ENCODE data around the gene GAS7.

GAS7 gene

DNA sequence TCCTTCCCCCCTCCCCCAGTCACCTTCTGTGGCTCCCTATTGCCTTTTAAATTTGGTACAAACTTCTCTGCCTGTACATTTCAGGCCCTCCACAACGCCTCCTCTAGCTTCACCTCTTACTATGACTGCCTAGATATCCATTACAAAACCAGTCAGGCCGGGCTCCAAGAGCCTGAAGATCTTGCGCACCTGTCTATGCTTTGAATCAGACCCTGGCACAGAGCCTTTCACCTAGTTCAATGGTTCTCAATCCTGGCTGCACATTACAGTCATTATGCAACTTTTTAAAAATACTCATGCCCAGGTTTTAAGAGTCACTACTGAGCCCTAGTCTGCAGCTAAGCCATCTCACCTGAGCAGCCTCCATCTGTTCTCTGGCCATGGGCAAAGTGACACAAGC is 1.6 kb upstream of the GAS7 start:
- DNase-seq, result no peak

- no peak for DNase-seq
Observed at GRCh38 chr17:10197721-10198508, 491 bp downstream of the GAS7 start.

DNA sequence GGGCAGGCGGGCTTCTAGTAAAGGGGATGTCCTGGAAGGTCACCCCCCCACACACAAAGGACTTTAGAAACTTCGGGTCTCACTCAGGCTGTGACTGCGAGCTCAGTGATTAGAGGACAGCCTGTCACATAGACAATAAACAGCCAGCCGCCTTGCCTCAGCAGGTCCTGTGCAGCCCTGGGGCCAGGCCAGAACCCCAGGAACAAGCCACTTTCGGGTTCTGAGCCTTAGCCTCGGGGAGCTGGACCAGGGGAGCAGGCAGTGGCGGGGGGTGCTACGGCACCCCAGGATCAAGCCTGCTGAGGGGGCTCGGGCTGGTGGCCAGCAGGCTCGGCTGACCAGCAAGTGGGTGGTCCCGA is 1.1 kb downstream of the GAS7 start:
- no peak for DNase-seq

DNA sequence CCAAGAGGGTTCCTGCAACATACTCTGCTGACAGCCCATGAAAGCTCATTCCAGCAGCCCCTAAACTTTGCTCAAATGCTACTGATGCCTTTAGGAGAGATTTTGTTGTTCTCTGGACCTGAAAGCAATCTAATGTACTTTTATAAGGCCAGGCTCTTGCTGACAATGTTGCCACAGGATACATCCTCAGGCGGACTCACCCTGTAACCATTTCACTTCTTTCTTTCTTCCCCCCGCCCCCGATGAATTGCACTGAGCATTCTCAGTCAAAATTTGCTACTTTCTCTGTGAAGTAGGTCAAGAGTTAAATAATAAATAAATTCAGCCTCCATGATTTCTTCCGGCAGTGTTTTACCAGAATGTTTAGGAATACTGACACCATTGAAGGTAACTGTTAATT is 1.5 kb downstream of the GAS7 start:
- DNase-seq, result no peak

DNA sequence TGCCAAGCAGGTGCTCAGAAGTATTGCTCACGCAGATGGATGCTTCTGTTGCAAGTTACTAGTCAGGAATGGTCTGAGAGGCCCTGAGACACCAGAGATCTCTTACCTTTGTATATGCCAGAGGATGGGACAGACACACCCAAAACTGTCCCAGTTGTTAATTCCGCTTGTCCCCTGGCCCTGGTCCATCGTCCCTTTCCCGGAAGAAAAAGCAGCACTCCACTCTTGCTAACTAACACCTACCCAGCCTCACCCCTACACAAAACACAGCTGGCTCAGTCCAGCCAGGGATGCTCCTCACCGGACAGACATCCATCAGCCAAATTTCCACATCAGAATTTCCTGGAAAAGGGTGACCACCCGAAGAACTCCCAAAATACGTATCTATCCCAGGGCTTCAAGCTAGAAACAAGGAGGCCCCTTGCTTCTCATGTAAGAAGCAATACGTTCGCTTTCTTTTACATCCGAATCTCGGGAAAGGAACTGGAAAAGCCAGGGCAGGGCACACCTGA is 2.0 kb downstream of the GAS7 start:
- no peak for DNase-seq

DNA sequence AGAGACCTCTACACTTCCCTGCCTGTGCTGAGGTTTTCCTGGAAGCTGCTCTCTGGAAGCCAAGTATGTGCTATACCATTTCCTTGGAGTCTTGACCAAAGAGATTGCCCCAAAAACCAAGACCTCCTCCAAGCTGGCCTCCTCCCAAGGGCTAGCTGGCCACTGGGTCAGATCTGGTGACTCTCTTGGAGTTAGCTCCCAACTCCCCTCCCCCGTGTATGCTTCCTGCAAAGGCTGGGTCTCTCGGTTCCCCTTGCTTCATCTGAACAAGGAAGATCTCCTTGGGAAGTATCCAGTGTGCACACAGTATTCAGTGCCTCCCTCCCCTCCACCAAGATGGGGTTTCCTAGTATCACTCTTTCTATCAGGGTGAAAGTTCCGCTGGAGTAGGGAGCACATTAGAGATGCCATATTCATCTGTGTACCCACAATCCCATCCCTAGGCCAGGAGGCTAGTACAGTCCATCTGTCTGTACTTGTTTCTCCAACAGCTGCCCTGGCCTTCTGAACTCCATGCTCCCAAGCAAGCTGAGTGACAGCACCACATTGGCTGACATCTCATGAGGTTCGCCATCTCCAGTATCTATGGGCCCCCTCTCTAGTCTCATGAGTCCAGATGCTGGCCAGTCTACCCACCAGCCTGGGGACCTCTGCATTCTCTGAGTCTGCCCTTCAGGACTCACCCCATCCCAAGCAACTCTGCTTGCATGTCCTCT is 3.2 kb downstream of the GAS7 start:
- DNase-seq, result no peak

DNA sequence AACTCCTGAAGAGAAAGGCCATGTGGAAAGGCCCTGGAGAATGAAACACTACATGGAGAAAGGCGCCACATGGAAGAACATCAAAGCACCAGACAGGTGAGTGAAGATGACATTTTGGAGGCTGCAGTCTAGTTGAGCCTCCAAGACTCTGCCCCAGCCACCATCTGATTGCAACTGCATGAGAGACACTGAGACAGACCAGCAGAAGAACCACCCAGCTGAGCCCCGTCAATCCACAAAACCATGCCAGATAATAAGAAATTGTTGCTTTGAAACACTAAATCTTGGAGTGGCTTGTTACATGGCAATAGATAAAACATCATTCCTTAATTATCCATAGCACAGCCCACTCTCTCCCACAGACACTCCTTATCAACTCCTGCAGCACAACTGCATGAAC is 4.8 kb downstream of the GAS7 start:
- DNase-seq, result no peak

DNA sequence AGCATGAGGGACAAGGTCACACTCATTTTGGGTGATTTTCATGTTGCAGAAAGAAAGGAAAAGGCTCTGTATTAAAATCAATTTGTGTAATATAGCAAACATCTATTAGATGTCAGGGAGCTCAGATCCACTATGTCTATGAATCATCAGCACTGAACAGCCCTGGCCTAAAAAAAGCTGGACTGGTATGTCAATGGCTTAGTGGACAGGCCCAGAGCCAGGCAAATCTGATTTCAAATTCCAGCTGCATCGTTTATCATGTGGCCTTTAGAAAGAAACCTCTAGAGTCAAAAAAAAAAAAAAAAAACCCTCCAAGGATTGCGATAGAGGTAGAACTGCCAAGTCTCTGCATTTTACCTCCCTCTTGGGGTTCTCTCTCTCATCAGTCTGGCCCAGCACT is 5.4 kb downstream of the GAS7 start:
- no peak for DNase-seq

DNA sequence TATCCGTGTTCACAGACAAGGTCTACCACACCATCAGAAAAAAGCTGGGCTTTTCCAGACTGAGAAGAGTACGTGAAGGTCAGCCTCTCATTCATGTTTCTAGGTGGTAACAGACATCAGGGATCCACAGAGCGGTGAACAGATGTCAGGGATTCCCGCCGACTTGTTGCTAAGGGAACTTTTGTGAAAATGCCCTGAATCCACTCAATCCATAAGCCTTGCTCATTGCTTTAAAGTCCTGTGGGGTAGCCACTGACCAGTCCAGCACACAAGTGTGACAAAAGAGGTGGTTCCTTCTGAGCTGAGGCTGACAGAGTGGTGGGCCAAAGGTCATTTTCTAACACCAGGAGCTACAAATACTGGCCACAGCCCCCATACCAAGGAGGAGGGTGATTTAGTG is 5.9 kb downstream of the GAS7 start:
- no peak for DNase-seq

GRCh38 chr17:10187456-10187855 is 10.9 kb downstream of the GAS7 start:
- no peak for DNase-seq

GRCh38 chr17:10186771-10187410 is 11.5 kb downstream of the GAS7 start:
- no peak for DNase-seq

- DNase-seq, result no peak
Observed at GRCh38 chr17:10183931-10184930, 14.2 kb downstream of the GAS7 start.

- no peak for DNase-seq
Observed at GRCh38 chr17:10182785-10183184, 15.6 kb downstream of the GAS7 start.

- DNase-seq, result no peak
Observed at GRCh38 chr17:10178506-10178991, 19.9 kb downstream of the GAS7 start.

GRCh38 chr17:10177913-10178505 is 20.4 kb downstream of the GAS7 start:
- no peak for DNase-seq

GRCh38 chr17:10177131-10177912 is 21.1 kb downstream of the GAS7 start:
- DNase-seq, result no peak

DNA sequence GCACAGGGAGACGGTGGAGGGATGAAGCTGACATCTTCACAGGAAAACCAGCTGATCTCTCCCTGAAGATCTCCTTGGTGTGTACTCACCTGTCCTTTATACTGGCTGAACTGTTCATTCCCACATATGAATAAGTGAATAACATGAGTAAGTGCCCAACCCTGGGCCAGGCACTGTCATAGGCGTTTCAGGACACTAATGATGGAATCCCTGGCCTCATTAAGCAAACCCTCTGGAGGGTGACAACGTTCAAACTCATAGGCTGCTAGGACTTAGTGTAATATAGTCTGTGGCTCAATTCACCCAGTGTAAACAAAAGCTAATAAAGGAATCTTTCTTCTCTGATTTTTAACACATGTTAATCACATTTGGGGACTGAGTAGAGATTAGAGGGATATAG is 24.5 kb downstream of the GAS7 start:
- no peak for DNase-seq

- no peak for DNase-seq
Observed at GRCh38 chr17:10172778-10173177, 25.6 kb downstream of the GAS7 start.

DNA sequence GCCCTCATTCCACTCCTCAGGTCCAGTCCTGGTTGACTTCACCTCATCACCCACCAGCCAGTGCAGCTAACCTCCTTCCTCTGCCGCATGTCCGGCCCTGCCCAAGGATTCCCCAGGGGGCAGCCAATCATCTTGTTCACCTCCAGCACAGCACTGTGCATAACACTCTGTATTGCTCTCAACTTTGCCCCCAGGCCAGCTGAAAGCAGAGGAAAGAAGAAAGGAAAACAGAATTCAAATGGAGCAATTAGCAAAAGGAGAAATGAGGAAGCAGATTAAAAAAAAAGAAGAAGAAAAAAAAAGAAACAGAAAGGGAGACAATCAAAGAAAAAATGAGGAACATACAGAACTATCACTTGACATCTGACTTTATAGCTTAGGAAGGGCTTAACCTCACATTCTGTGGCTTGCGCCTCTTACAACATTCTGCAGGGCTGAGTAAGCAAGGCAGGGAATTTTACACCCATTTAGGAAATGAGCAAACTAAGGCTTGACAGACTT is 26.1 kb downstream of the GAS7 start:
- DNase-seq, result no peak

GRCh38 chr17:10171581-10171981 is 26.8 kb downstream of the GAS7 start:
- no peak for DNase-seq

DNA sequence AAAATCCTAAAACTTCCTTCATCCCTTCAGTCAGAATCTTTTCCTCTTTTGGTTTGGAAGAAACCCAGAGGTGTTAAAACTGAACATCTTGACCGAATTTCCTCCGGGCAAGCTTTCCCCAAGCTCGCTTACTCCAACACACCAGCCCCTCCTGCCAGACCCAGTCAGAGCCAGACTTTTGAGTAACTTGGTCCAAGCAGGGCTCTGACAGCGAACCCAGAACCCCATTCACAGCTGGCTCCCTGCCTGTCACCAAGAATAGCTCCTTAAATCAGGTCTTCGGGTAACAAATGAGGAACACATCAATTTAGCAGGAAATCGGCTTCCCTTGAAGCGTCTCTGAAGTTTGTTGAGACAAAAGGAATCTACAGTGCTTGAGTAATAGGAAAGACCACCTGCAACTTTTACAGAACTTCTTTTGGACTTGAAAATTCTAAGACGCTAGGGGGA is 27.3 kb downstream of the GAS7 start:
- no peak for DNase-seq
